Measurements from ENCODE around the gene C11orf21. TPM values are rescaled to one million over a fixed set of nuclear protein-coding genes. Genes with fewer than 3 reads are reported as not detected.

C11orf21 gene
- total RNA-seq, 4 donors from 2014 or later, result 0.39 to 2.4 (median 1.1) TPM

GRCh38 chr11:2263724-2264360 lies 37.9 kb downstream of the C11orf21 start:
- DNase-seq (ENCODE audit: low spot score in 2 of 2), result no peak
- Histone ChIP-seq H3K27ac (no peak overlapping the region), H3K4me1 (peaks cover 0 to 5% (median 0%) of the 10 kb centered on the region in 4 donors), H3K4me3 (no peak overlapping the region), H3K27me3 (peaks cover 0 to 9% of the 10 kb centered on the region in 2 donors), H3K36me3 (no peaks in the 10 kb centered on the region), H3K9me3 (no peaks in the 10 kb centered on the region)
- TF ChIP-seq EP300 (IDR thresholded peaks at IDR 0.05) (no peak), POLR2A (IDR thresholded peaks at IDR 0.05) (no peak), CTCF (IDR thresholded peaks at IDR 0.05) (no peak)
- 94 to 98% methylated on average over 3 to 12 of the region's 13 CpGs for WGBS, 2 donors

GRCh38 chr11:2263071-2263565 lies 38.6 kb downstream of the C11orf21 start:
- Histone ChIP-seq H3K27me3 (peaks cover 0 to 2% of the 10 kb centered on the region in 2 donors), H3K9me3 (no peaks in the 10 kb centered on the region), H3K27ac (no peak overlapping the region), H3K36me3 (no peaks in the 10 kb centered on the region), H3K4me3 (no peak overlapping the region), H3K4me1 (no peaks in the 10 kb centered on the region)
- WGBS, 2 donors, result 80 to 83% methylated on average over 9 to 10 of the region's 10 CpGs
- no peak for DNase-seq (ENCODE audit: low spot score in 2 of 2)
- TF ChIP-seq EP300 (IDR thresholded peaks at IDR 0.05), result no peak

- Histone ChIP-seq H3K36me3 (no peaks in the 10 kb centered on the region), H3K27ac (no peak overlapping the region), H3K4me1 (no peaks in the 10 kb centered on the region), H3K4me3 (no peak overlapping the region), H3K9me3 (no peaks in the 10 kb centered on the region), H3K27me3 (no peaks in the 10 kb centered on the region)
- TF ChIP-seq CTCF (IDR thresholded peaks at IDR 0.05), result no peak
- TF ChIP-seq POLR2A (IDR thresholded peaks at IDR 0.05), result no peak
- no peak for TF ChIP-seq EP300 (IDR thresholded peaks at IDR 0.05)
- WGBS, 2 donors, result 82 to 87% methylated on average over 18 of the region's 18 CpGs
- DNase-seq (ENCODE audit: low spot score in 2 of 2), result no peak
These were observed 39.2 kb downstream of the C11orf21 start for GRCh38 chr11:2262301-2263070.

- TF ChIP-seq POLR2A (IDR thresholded peaks at IDR 0.05) (no peak), CTCF (IDR thresholded peaks at IDR 0.05) (no peak), EP300 (IDR thresholded peaks at IDR 0.05) (no peak)
- no peaks in the 10 kb centered on the region for H3K36me3 ChIP-seq
- H3K9me3 ChIP-seq, result no peaks in the 10 kb centered on the region
- 70 to 72% methylated on average over 20 of the region's 21 CpGs for WGBS, 2 donors
- no peaks in the 10 kb centered on the region for H3K4me1 ChIP-seq
- no peak overlapping the region for H3K4me3 ChIP-seq
- no peak overlapping the region for H3K27ac ChIP-seq
- DNase-seq (ENCODE audit: low spot score in 2 of 2), result no peak
- H3K27me3 ChIP-seq, result no peaks in the 10 kb centered on the region
These were observed 40.1 kb downstream of the C11orf21 start for GRCh38 chr11:2261436-2262230.

- H3K27ac ChIP-seq, result no peak overlapping the region
- no peak for TF ChIP-seq CTCF (IDR thresholded peaks at IDR 0.05)
- no peak for TF ChIP-seq POLR2A (IDR thresholded peaks at IDR 0.05)
- TF ChIP-seq EP300 (IDR thresholded peaks at IDR 0.05), result no peak
- DNase-seq (ENCODE audit: low spot score in 2 of 2), result no peak
- H3K27me3 ChIP-seq, result no peaks in the 10 kb centered on the region
- no peaks in the 10 kb centered on the region for H3K9me3 ChIP-seq
- H3K4me3 ChIP-seq, result no peak overlapping the region
- H3K36me3 ChIP-seq, result no peaks in the 10 kb centered on the region
- WGBS, 2 donors, result 77 to 82% methylated on average over 6 to 22 of the region's 26 CpGs
- H3K4me1 ChIP-seq, result no peaks in the 10 kb centered on the region
These were observed 41.0 kb downstream of the C11orf21 start for GRCh38 chr11:2260491-2261364.
